CD4-positive, alpha-beta T cell treated with Interleukin-6 at 100 ng/mL for 8 hours (primary cell): Measurements from ENCODE around the gene SPIN1.

Source experiments
- DNase-seq: peaks from one replicate; pipeline ENCODE4 v3.0.0-alpha.2; 2020; ENCODE audit warnings: mixed read lengths, low spot score

The SPIN1 gene

DNA sequence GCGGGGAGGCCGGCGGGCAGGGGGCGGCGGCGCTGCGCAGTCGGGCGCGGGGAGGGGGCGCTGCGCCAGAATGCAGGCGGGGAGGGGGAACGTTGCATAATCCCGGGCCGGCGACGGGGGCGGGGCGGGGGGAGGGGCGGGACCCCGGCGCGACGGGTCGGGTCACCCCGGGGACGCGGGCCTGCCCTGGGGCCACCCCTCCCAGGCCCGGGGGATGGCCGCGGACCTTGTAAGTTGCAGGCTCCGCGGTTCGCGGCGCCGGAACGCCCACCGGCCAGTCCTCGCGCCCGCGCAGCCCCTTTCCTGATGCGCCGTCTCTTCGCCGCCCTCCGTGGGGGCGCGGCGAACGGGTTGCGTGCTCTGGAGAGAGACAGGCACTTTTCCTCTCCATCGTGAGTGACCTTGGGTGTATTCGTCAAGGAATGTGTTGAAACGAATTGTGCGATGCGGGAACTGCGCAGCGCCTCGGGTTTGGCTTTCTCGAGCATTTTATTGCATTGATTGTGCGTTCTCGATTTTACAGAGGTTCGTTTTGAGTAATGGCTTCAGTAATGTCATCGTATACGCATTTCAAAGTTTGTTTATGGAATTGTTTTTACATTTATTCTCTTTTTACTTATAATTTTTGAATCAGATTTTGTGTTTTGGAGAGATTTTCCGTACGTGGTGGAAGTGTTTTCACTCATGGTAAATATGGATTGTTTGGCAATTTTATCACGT, 802 bp downstream of the SPIN1 start:
- DNase-seq = peak; percentile 11

DNA sequence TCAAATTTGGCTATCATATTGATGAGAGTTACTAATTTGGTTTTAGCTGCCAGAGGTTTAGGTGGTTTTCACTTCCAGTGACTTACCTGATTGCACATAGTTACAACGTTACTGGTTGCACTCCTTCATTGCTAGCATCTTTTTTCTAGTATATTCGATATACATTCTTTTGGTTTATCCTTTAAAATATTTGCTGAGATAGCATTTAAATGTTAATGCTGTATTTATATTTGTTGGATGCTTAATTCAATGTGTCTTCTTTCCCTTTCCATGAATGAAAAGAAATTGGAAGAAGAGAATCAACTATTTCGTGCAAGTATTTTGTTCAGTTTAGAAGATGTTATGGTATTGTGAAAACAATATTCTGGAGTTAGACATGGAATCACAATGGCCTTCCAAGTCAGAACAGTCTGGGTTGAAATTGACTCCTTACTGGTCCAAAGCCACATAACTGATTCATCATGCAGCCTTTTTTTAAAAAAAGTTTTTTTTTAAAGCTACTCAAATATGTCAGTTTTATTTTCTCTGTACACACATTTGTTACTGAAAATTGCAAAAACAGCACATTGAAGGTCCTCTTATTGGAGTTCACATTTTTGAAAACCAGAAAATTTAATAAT, 2.2 kb downstream of the SPIN1 start:
- DNase-seq = no peak

GRCh38 chr9:88391236-88391635, 3.0 kb downstream of the SPIN1 start:
- DNase-seq = no peak

DNA sequence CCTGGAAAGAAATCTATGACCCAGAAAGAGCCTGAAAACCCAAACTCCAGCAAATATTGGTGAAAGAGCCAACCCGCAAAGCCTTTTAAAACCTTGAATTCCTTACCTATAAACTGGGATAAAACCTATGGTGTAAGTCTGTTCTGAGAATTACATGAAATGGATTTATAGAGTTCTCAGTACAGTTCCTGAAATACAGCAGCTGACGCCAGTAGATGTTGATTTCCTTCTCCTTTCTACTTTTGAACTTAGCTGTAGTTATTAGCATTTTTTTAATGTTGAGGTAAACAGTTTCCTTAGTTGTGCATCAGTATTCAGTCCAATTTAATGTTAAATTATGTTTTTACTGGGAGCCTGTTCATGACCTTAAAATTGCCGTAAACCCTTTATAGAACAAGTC, 3.7 kb downstream of the SPIN1 start:
- DNase-seq = no peak

GRCh38 chr9:88392549-88392948, 4.3 kb downstream of the SPIN1 start:
- DNase-seq = no peak

GRCh38 chr9:88396836-88397577, 8.8 kb downstream of the SPIN1 start:
- DNase-seq = no peak

DNA sequence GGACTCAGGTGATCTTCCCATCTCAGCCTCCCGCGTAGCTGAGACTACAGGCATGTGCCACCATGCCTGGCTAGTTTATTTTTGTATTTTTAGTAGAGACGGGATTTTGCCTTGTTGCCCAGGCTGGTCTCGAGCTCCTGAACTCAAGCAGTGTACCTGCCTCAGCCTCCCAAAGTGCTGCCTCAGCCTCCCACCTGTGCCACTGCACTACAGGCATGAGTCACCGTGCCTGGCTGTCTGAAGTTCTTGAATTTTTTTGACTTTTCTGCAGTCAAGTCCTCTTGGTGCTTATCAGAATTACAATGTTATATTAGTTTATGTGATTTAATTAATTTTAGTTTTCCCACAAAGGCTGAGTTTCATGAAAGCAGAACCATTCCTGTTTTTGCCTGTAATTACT, 9.8 kb downstream of the SPIN1 start:
- DNase-seq = no peak

DNA sequence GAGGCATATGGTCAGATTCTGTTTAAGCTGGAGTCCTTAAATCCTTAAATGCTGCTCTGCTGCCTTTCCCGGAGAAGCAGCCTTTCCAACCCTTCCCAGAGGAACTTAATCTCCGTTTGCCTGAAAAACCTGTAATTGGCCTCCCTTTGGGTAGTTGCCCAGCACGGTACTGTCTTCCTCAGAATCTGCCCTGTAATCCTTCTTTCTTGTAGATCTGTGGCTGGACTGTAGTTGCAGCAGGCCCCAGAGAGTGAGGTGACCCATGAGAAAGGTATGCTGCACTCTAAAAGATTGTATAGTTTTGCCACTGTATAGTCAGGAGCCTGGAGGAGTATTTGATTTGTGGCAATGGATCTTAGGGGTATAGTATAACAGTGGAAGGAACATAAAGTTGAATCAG, 11.7 kb downstream of the SPIN1 start:
- DNase-seq = no peak

DNA sequence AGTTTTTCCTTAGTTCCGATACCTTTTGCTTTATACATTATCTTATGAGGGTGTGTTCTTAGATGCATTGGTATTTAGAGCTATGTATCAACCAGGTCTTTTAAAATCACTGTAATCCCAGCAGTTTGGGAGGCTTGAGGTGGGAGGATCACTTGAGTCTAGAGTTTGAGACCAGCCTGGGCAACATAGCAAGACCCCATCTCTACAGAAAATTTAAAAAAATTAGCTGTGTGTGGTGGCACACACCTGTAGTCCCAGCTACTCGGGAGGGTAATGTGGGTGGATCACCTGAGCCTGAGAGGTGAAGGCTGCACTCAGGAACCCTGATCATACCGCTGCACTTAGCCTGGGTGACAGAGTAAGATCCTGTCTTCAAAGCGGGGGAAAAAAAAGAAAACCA, 15.1 kb downstream of the SPIN1 start:
- DNase-seq = no peak

GRCh38 chr9:88406051-88406450, 17.8 kb downstream of the SPIN1 start:
- no peak for DNase-seq

- DNase-seq = no peak
These were observed 23.2 kb downstream of the SPIN1 start for GRCh38 chr9:88411471-88411870.

DNA sequence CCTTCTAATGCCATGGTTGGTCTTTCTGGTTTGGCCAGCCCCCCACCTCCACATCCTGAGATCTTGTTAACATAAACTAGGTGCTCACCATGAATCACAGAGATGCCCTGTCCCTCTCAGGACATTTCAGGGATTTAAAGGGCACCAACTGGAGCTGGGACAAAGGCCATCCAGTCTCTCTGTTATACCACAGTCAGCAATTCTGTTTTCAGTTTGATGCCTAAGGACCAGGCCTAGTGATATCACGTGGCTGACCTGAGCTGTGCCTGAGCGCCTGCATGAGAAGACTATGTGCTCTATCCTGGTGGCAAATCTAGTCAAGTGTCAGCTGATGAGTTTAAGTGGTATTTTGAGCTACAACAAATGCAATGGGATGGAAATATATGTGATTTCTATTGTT, 26.1 kb downstream of the SPIN1 start:
- DNase-seq = no peak

- no peak for DNase-seq
These were observed 29.8 kb downstream of the SPIN1 start for GRCh38 chr9:88418025-88418424.

DNA sequence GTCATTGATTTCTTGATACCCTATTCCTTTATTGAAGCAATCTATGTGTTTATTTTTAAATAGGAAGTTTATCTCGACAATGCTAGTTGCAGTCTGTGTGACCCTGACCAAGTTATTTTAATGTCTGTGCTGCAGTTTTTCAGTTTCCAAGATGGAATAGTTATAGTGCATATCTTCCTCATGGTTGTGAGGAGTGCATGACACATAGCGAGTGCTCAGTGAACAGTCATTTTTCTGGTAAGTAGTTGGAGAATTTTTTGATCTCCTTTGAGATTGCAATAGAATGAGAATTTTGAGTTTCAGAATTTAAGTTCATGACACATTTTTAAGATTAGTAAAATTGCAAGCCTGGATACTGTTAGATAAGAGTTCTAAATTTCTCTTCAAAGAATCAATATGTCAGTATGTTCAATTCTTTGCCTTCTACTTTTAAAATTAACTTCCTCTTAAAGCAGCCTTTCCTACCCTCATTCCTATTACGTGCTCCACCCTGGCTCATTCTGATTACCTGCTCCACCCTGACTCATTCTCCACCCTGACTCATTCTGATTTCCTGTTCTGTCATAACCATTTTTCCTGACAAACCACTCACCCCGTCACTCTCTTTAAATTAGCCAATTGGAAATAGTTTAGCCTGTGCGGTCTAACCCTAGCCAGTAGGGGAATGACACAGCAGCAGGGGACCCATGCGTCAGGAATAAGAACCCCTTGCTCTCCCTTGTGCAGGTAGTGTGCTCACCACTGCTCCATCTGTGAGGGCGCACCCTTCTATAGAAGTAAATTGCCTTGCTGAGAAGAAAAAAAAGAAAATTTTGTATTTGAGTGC, 30.7 kb downstream of the SPIN1 start:
- no peak for DNase-seq

GRCh38 chr9:88420227-88420626, 32.0 kb downstream of the SPIN1 start:
- DNase-seq = no peak

GRCh38 chr9:88421348-88421747, 33.1 kb downstream of the SPIN1 start:
- no peak for DNase-seq

GRCh38 chr9:88425538-88425950, 37.3 kb downstream of the SPIN1 start:
- DNase-seq = no peak

DNA sequence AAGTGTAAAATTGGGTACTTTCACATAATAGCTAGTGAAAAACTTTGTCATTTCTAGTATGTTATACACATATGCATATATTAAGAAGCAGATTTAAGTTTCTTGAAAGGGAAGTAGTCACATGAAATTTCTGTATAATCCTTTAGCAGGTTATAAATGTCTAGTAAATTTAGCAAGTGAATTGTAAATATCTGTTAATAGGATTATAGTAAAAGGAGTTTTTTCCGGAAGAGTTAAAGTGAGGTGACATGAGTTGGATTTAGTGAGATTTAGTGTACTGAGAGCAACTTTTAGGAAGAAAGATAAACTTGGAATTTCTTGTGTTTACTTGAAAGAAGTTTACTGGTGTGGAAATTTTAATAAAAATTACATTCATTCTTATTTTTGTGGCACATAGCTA, 38.4 kb downstream of the SPIN1 start:
- no peak for DNase-seq

DNA sequence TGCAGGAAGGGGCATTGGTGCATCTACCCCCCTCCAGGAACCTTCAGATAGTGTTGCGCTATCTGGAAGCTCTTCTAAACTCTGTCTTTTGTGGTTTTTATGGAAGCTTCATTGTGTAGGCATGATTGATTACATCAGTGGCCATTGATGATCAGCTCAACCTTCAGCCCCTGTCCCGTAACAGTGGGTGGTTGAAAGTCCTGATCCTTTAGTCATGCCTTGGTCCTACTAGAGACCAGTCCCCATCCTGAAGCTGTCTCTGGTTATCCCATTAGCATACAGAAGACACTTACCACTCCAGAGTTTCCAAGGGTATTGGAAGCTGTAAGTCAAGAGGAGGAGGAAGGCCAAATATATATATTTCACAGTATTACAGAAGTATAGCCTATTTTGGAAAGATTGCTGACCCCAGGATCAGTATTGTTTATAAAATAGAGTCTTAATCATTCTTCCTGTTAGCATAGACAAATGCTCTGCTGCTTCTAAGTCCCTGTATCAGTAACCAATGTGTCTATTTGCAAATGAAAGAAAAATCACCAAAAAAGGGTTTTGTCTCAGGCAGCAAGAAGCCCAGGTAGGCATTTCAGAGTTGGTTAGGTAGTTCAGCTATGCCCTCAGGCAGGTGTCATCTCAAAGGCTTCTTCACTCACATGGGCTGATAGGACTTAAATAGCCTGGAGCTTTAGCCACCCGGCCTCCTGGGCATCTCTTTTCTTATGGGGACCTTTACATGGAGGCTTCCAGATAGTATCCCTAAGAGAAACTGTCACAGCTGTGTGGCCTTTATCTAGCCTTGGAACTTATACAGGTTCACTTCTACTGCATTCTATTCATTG, 41.6 kb downstream of the SPIN1 start:
- no peak for DNase-seq

- DNase-seq = no peak
These were observed 45.5 kb downstream of the SPIN1 start for GRCh38 chr9:88433583-88434255.

GRCh38 chr9:88435336-88435735, 47.1 kb downstream of the SPIN1 start:
- no peak for DNase-seq
